Stimulated activated CD8-positive, alpha-beta memory T cell treated with anti-CD3 and anti-CD28 coated beads, Interleukin-7, amount 100 ng/mL, for 24 hours (primary cell): Measurements from ENCODE around the gene NEK11.
"Not testable (repeated sequence)": the region's sequence is repeated elsewhere in the genome, so short reads cannot be mapped to it uniquely, and the experiment has no call there.

ENCODE experiments used
- DNase-seq: peaks from one replicate; pipeline ENCODE4 v3.0.0-alpha.2; 2020; ENCODE audit warnings: low read depth

NEK11 gene

GRCh38 chr3:131042271-131042985 lies 15.8 kb downstream of the NEK11 start:
- DNase-seq: not testable (repeated sequence)

- DNase-seq: no peak
Observed at GRCh38 chr3:131047582-131047981, 20.9 kb downstream of the NEK11 start.

- DNase-seq: no peak
Observed at GRCh38 chr3:131048030-131048429, 21.4 kb downstream of the NEK11 start.

GRCh38 chr3:131050001-131050400 lies 23.3 kb downstream of the NEK11 start:
- no peak for DNase-seq

DNA sequence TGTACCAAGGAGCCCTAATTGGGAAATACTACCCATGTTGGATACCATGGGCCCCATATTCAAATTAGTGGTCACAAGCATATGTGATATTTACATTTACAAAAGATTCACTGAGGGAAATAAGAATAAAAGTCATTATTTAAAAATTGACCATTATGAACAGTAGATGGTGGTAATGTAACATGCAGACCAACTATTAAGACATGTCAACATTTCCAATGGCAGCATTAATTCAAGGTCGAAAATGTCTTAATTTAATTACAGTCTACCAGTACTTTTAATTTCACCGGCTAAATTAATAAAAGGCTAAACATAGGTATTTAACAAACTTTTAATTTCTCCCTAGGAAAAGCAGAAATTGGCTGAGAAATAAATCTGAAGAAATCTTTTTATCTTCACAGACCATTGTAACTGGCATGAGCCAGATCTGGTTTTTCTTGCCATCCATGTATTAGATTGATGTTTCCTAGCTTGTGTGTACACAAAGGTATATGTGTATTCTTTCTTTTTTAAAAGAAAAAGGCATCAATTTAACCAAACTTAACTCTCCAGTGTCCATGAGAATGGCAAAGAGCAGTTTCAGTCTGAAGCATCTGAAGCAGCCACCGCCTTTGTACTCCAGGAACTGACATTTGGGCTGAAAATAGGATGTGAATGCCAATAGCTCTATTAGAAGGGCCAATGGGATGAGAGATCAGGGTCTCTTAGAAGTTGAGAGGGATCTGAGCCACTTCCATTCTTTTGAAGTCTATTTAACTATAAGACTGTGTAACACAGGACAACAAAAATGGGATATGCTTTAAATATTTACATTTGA lies 26.6 kb downstream of the NEK11 start:
- no peak for DNase-seq

- DNase-seq: no peak
Observed at GRCh38 chr3:131067983-131068382, 41.3 kb downstream of the NEK11 start.

- no peak for DNase-seq
Observed at GRCh38 chr3:131072099-131072559, 45.5 kb downstream of the NEK11 start.

DNA sequence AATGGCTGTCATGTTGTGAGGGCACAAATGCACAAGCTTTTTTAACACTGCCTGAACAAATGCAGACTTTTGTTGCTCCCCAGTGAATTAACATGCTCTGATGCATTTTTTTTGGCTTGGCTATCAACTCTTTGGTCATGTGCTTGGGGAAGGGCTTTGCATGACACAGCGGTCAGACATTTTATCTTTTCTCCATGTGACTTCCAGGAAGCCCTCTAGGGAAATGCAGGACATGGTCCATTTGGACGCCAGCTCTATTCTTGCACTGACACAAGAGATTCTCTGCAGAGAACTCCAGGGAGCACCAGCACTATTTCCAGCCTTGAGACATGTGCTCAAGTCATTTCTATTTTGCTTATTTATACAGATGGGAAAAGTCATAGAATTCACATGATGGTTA lies 46.2 kb downstream of the NEK11 start:
- DNase-seq: no peak

GRCh38 chr3:131075632-131076328 lies 49.1 kb downstream of the NEK11 start:
- DNase-seq: no peak

DNA sequence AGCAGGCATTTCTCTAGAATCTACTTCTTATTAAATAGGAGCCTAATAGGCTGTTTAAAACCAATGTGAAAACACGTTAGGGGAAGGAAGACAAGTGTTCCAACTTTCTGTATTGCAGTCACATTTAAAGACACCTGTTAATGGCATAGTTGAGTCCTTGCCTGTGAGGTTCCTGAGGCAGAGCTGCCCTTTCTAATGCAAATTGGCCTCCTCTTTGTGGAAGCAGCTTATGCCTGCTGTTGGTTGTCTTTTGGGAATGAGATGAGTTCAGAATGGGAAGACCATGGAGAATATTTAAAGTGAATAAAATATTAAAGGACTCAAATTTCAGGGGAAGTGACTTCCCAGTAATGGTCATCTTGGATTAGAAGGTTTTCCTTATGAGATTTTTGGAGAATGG lies 51.2 kb downstream of the NEK11 start:
- DNase-seq: no peak

GRCh38 chr3:131079086-131079485 lies 52.4 kb downstream of the NEK11 start:
- no peak for DNase-seq

- DNase-seq: no peak
Observed at GRCh38 chr3:131081224-131081623, 54.5 kb downstream of the NEK11 start.

- no peak for DNase-seq
Observed at GRCh38 chr3:131082246-131082645, 55.6 kb downstream of the NEK11 start.

- DNase-seq: no peak
Observed at GRCh38 chr3:131082871-131083863, 56.5 kb downstream of the NEK11 start.

DNA sequence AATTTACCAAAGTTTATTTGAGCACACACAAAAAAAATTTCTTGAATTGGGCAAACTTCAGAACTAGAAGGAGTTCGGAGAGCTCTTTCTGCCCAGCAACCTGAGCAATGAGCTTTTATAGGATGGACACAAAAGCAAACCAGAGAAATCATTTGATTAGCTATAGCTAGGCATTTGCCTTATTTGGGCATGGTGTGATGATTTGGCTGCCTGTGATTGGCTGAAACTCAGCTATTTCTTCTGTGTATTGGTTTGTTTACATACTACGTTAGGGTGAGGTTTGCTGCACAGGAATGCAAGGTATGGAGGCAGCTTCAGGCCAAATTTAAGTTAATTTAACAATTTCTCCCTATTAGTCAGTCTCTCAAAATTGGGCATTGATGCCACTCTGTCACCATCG lies 65.1 kb downstream of the NEK11 start:
- no peak for DNase-seq

DNA sequence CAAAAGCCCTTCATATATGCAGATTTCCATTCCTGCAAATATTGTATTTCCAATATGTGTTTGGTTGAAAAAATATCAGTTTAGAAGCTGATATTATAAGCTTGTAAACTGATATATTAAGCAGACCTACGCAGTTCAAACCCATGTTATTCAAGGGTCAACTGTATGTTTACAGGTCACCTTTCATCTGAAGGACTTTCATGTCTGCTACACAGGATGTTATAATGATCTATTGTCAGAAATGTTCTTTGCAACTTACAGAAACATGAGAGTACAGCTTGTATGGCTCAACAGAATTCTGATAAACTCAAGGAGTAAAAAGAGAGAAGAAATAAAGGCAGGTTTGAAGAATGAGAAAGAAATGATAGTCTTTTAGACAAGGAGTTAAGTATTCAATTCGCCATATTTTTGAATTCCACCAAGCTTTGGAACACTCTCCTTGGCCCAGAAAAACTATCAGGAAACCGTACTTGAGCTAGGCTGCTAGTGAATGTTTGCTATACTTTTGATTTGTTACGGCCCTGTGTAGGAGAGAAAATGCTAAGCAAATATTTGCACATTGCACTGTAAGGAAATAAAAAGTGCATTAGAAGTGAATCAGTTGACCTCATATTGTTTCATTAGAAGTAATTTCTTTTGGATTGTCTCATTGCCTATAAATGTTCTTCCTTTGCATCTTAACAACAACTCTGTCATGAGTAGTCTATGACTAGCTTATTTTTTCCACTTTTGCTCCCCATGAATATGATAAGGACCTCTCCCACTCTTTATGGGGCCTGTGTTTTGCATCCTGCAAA lies 81.2 kb downstream of the NEK11 start:
- no peak for DNase-seq

- DNase-seq: no peak
Observed at GRCh38 chr3:131109156-131109555, 82.5 kb downstream of the NEK11 start.

DNA sequence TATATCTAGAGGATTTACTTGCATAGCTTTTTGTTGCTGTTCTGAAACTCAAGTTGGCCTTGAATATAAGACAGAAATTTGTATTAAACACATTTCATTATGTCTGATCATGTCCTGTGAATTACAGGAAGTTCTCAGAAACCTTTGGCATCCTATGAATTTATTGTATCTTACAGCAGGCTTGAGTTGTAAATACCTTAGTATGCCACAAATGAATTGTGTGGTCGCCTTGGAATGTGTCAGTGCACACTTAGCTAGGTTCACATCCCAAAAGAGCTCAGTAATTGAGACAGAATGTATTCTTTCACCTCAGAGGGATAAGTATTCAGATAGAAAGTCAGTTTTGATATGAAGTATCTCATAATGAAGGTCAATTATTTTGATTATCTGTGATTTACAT lies 83.4 kb downstream of the NEK11 start:
- no peak for DNase-seq

DNA sequence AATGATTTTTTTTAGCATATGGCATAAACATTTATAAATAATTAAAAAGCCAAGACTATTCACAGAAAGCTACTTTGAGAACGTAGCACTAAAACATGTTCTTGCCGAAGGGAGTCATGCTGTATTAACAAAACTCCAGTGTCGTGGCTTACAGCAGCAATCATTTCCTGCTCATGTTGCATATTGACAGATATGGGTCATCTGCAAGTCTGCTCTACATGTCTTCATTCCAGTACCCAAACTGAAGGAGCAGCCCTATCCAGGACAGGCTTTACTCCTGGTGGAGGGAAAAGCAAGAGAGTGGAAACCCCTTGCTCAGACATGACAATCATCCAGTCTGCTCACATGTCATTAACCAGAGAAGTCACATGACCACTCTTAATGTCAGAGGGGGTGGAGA lies 87.6 kb downstream of the NEK11 start:
- no peak for DNase-seq

DNA sequence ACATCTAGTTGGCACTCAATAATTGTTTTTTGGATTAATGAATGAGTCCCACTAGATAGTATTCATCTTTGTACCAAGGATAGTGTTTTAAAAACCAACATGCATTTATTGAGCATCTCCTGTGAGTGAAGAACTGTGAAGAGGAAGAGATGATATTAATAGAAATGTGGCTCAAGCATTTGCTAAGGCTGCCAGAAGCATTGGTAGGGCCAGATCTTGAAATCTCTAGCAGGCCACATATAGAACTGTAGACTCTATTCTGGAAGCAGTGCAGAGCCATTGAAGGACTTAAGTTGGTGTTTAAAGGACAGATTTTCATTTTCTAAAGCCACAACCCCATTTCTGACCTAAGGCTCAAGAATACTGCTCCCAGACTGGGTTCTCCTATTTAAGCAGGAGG lies 99.0 kb downstream of the NEK11 start:
- DNase-seq: no peak

DNA sequence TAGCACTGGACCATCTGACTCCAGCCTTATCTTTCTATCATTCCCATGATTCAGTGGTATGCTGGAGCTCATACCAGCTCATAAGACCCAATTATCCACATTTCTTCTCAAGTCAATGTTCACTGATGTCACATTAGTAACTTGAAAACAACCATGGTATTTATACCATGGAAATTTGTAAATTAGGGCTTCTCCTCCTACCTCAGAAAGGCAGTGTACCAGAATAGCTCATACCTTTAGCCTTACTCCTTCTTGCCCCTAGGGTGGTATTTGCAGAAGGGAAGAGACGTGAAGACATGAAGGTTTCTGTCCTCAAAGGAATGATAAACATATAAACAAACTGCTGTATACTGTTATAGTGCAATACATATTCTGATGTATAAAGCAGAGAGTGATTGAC lies 114.2 kb downstream of the NEK11 start:
- DNase-seq: no peak
